Measurements from ENCODE around the gene SNRNP200.

DNA sequence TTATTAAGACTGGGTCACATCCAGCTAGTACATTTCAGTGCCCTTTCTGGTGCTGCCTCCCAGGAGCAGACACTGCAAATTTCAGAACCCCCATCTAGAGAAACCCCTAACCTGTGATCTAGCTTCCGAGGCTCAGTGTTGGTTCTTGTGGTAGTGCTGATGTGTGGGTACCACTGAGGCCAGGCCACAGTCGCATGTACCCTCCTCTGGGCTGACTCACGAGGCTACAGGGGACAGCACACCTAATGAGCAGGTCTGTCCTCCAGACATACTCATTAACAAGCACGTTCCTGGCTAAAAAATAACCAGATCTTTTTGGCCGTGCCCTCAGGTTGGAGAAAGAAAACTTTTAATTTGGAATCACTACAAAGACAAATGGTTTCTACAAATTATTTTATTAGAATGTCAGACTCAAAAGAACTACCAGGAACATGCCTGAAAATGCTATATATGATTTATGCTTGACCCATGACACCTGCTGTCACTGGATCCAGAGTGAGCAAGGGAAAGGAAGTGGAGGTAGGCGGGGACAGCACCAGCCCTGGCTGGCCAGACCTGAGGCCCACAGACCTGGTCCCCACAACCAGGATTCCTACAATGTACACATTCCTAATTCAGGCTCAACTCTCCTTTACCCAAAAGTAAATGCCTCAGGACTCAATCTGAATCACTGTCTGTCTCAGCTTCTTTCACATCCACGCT lies 30.8 kb downstream of the SNRNP200 start:
- TF ChIP-seq CTCF (IDR thresholded peaks at IDR 0.05; ENCODE audit: low read length) (no peak), EZH2 (optimal IDR thresholded peaks at IDR 0.05; ENCODE audit: low read depth, low read length) (no peak), EZH2phosphoT487 (IDR thresholded peaks at IDR 0.05; ENCODE audit: low read length) (no peak)
